ENCODE measurements around the gene MARVELD2. TPM values are rescaled to one million over a fixed set of nuclear protein-coding genes. Genes with fewer than 3 reads are reported as not detected.
A peak's percentile ranks its signal among the peaks of the same experiment; 100 is the strongest.

The MARVELD2 gene
- total and polyA plus RNA-seq, 2 of the 13 experiments (the other 11 are each of a cell fraction or from before 2014, with no cell fraction given), result 11.1 to 15.4 TPM

DNA sequence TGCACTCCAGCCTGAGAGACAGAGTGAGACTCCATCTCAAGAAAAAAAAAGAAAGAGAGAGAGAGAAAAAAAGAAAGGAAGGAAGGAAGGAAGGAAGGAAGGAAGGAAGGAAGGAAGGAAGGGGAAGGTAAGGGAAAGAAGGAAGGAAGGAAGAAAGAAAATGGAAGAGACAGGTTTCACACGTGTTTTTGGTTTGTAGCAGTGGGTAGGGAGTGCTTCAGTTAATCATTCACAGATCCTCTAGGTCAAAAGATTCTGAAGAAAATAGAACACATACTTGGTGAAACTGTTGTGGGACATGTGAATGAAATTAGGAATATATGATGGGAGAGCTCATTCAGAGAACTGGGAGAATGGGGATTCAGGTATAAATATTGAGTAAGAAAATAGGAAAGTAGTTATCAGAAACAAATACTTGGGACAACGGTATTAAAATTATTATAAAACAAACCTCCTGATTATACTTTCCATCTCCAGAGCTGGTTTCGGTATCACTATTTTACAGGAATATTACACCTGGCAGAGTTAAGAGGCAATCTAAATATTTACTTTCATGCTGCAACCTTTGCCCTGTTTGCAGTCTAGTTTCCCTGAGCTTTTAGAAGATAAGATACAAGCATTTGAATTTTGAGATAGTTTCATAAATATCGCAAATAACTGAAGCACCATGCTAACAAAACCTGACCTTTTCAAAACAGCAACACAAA is 37.2 kb downstream of the MARVELD2 start (continued):
- TF ChIP-seq, protein P1, sequence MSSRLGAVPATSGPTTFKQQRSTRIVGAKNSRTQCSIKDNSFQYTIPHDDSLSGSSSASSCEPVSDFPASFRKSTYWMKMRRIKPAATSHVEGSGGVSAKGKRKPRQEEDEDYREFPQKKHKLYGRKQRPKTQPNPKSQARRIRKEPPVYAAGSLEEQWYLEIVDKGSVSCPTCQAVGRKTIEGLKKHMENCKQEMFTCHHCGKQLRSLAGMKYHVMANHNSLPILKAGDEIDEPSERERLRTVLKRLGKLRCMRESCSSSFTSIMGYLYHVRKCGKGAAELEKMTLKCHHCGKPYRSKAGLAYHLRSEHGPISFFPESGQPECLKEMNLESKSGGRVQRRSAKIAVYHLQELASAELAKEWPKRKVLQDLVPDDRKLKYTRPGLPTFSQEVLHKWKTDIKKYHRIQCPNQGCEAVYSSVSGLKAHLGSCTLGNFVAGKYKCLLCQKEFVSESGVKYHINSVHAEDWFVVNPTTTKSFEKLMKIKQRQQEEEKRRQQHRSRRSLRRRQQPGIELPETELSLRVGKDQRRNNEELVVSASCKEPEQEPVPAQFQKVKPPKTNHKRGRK (CRISPR knock-in tag; IDR thresholded peaks at IDR 0.05), result peak; percentile 88; the same call in 1 of the 2 replicates
- no peak for TF ChIP-seq ARNT2 (CRISPR knock-in tag; IDR thresholded peaks at IDR 0.05; ENCODE audit: low read depth)
- no peak for TF ChIP-seq KDM5B (CRISPR knock-in tag; IDR thresholded peaks at IDR 0.05; ENCODE audit: borderline replicate concordance)
- no peak for TF ChIP-seq RAD21 (CRISPR knock-in tag; IDR thresholded peaks at IDR 0.05)
- TF ChIP-seq HMG20B (CRISPR knock-in tag; conservative IDR thresholded peaks at IDR 0.05), result no peak
- TF ChIP-seq, protein P2, sequence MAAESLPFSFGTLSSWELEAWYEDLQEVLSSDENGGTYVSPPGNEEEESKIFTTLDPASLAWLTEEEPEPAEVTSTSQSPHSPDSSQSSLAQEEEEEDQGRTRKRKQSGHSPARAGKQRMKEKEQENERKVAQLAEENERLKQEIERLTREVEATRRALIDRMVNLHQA (CRISPR knock-in tag; IDR thresholded peaks at IDR 0.05), result no peak
- TF ChIP-seq NKX3-1 (CRISPR knock-in tag; IDR thresholded peaks at IDR 0.05), result no peak
- no peak for TF ChIP-seq NAIF1 (CRISPR knock-in tag; IDR thresholded peaks at IDR 0.05; ENCODE audit: borderline replicate concordance)
- no peak for TF ChIP-seq TBX2 (CRISPR knock-in tag; IDR thresholded peaks at IDR 0.05; ENCODE audit: borderline replicate concordance)
- no peak for TF ChIP-seq ZMAT3 (CRISPR knock-in tag; conservative IDR thresholded peaks at IDR 0.05)
- TF ChIP-seq MAZ (IDR thresholded peaks at IDR 0.05; ENCODE audit: borderline replicate concordance, low read depth, low read length), result no peak
- 0 out of 2 replicates have a peak, but pooled peaks have one; percentile 14 for TF ChIP-seq MAZ (CRISPR knock-in tag; IDR thresholded peaks at IDR 0.05; ENCODE audit: low read depth)
- TF ChIP-seq FOXJ3 (CRISPR knock-in tag; IDR thresholded peaks at IDR 0.05; ENCODE audit: borderline replicate concordance), result peak; percentile 32; the same call in 1 of the 2 replicates
- TF ChIP-seq ZSCAN29 (CRISPR knock-in tag; conservative IDR thresholded peaks at IDR 0.05), result no peak
- TF ChIP-seq KLF15 (CRISPR knock-in tag; IDR thresholded peaks at IDR 0.05; ENCODE audit: borderline replicate concordance), result no peak
- TF ChIP-seq ZNF256 (CRISPR knock-in tag; conservative IDR thresholded peaks at IDR 0.05), result no peak
- no peak for TF ChIP-seq ONECUT2 (CRISPR knock-in tag; IDR thresholded peaks at IDR 0.05)
- no peak for TF ChIP-seq KAT2B (IDR thresholded peaks at IDR 0.05; ENCODE audit: borderline replicate concordance, low read depth, low read length)
- TF ChIP-seq, protein P3, sequence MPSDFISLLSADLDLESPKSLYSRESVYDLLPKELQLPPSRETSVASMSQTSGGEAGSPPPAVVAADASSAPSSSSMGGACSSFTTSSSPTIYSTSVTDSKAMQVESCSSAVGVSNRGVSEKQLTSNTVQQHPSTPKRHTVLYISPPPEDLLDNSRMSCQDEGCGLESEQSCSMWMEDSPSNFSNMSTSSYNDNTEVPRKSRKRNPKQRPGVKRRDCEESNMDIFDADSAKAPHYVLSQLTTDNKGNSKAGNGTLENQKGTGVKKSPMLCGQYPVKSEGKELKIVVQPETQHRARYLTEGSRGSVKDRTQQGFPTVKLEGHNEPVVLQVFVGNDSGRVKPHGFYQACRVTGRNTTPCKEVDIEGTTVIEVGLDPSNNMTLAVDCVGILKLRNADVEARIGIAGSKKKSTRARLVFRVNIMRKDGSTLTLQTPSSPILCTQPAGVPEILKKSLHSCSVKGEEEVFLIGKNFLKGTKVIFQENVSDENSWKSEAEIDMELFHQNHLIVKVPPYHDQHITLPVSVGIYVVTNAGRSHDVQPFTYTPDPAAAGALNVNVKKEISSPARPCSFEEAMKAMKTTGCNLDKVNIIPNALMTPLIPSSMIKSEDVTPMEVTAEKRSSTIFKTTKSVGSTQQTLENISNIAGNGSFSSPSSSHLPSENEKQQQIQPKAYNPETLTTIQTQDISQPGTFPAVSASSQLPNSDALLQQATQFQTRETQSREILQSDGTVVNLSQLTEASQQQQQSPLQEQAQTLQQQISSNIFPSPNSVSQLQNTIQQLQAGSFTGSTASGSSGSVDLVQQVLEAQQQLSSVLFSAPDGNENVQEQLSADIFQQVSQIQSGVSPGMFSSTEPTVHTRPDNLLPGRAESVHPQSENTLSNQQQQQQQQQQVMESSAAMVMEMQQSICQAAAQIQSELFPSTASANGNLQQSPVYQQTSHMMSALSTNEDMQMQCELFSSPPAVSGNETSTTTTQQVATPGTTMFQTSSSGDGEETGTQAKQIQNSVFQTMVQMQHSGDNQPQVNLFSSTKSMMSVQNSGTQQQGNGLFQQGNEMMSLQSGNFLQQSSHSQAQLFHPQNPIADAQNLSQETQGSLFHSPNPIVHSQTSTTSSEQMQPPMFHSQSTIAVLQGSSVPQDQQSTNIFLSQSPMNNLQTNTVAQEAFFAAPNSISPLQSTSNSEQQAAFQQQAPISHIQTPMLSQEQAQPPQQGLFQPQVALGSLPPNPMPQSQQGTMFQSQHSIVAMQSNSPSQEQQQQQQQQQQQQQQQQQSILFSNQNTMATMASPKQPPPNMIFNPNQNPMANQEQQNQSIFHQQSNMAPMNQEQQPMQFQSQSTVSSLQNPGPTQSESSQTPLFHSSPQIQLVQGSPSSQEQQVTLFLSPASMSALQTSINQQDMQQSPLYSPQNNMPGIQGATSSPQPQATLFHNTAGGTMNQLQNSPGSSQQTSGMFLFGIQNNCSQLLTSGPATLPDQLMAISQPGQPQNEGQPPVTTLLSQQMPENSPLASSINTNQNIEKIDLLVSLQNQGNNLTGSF (CRISPR knock-in tag; IDR thresholded peaks at IDR 0.05), result no peak
- peak; percentile 56 for TF ChIP-seq TARDBP (CRISPR knock-in tag; IDR thresholded peaks at IDR 0.05)
- peak; percentile 72 for TF ChIP-seq ELF3 (CRISPR knock-in tag; IDR thresholded peaks at IDR 0.05)
- TF ChIP-seq RARA (CRISPR knock-in tag; IDR thresholded peaks at IDR 0.05), result peak; percentile 70
- peak; percentile 72 for TF ChIP-seq ISL2 (CRISPR knock-in tag; IDR thresholded peaks at IDR 0.05)
- TF ChIP-seq MTF2 (CRISPR knock-in tag; IDR thresholded peaks at IDR 0.05; ENCODE audit: borderline replicate concordance), result no peak
- peak; percentile 60; the same call in 1 of the 2 replicates for TF ChIP-seq NR2F6 (IDR thresholded peaks at IDR 0.05)
- peak; percentile 76 for TF ChIP-seq NR2F6 (CRISPR knock-in tag; IDR thresholded peaks at IDR 0.05)

Measured in HepG2 (cell line).